Brain microvascular endothelial cell (primary cell): ENCODE measurements around the gene ACAP3.

Experiments used
- DNase-seq: peaks from one replicate; pipeline ENCODE4 v3.0.0-alpha.2; 2020
- H3K27ac ChIP-seq: fragments of 250-450 bp; sonication (Bioruptor Pico); 2 replicates; pipeline ENCODE4 v1.5.1; 2020; ENCODE audit warnings: mild to moderate bottlenecking, moderate library complexity
- H3K27me3 ChIP-seq: fragments of 250-450 bp; sonication (Bioruptor Pico); replicated peaks from 2 replicates; pipeline ENCODE4 v1.5.1; 2020; ENCODE audit warnings: mild to moderate bottlenecking
- H3K36me3 ChIP-seq: fragments of 250-450 bp; sonication (Bioruptor Pico); replicated peaks from 2 replicates; pipeline ENCODE4 v1.5.1; 2020; ENCODE audit warnings: mild to moderate bottlenecking
- H3K4me3 ChIP-seq: 2 replicates; pipeline ENCODE4 v1.5.1; 2011; ENCODE audit warnings: low read depth, mild to moderate bottlenecking, control low read depth, low read length, moderate library complexity
- in situ Hi-C: cut with HindIII; loops from 2 replicates; pipeline ENCODE4 v1.10.0; 2017; ENCODE audit warnings: low sequenced_read_pairs, low pct_ligation_motif_present
- TF ChIP-seq, protein P1 (sequence below): IDR thresholded peaks from 2 replicates; pipeline ENCODE4 v1.5.1; 2011; ENCODE audit warnings: low read depth, mild to moderate bottlenecking, moderate library complexity, low read length, control low read depth, inconsistent platforms; ENCODE audit errors: missing control alignments

ACAP3 gene

DNA sequence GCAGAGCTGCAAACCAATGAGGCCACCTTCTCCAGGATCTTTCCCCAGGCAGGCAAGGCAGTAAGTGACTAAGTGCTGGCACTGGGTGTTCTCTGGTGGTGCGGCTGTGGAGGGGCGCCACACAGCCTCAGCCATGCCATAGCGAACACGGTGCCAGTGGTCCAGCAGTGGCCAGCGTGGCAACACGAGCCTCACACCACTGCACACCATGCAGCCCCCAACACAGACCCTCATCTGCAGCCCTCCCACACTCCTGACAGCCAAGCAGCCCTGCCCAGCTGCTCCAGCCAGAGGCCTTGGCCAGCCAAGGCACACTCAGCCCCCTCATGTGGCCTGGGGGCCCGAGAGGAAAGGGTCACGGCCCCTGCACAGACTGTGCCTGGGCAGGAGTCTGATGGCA is 13.7 kb upstream of the ACAP3 start:
- in situ Hi-C loops: no loop called here
- TF ChIP-seq, protein P1, sequence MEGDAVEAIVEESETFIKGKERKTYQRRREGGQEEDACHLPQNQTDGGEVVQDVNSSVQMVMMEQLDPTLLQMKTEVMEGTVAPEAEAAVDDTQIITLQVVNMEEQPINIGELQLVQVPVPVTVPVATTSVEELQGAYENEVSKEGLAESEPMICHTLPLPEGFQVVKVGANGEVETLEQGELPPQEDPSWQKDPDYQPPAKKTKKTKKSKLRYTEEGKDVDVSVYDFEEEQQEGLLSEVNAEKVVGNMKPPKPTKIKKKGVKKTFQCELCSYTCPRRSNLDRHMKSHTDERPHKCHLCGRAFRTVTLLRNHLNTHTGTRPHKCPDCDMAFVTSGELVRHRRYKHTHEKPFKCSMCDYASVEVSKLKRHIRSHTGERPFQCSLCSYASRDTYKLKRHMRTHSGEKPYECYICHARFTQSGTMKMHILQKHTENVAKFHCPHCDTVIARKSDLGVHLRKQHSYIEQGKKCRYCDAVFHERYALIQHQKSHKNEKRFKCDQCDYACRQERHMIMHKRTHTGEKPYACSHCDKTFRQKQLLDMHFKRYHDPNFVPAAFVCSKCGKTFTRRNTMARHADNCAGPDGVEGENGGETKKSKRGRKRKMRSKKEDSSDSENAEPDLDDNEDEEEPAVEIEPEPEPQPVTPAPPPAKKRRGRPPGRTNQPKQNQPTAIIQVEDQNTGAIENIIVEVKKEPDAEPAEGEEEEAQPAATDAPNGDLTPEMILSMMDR: no peak
- Histone ChIP-seq H3K36me3 (peaks cover 17% of the 10 kb centered on the region), H3K4me3 (no peak overlapping the region), H3K27me3 (no peaks in the 10 kb centered on the region), H3K27ac (no peak overlapping the region)
- DNase-seq: no peak

DNA sequence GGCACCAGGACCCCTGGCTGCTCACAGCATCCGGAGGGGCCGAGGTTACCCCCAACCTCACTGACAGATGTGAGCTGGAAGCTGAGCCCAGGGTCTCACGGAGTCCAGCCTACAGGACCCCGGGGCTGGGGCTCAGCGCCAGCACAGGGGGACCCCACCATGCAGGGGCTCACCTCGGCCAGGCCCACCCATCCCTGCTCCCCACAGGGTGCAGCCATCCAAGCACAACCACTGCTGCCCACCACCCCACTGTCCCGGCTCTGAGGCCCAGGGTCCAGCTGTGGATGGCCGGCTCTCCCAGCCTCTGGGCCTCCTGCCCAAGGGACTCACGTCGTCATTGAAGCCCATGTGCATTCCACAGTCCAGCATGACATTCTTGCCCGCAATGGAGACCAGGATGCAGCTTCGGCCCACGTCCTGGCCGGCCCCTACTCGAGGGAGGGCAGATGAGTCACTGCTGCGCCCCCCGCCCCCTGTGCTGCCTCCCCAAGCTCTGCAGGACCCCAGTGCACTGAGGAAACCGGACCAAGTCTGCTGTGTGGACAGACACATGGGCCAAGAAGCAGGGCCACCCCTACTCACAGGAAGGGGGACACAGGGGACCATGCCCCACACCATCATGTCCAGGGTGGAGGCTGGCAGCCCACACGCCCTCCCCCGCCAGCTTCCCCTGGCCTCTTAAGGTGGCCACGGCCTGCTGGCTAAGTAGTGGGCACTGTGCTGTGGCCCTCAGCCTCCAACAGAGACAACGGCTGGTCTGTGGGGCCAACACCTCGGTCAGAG is 13.1 kb upstream of the ACAP3 start:
- TF ChIP-seq, protein P1: no peak

DNA sequence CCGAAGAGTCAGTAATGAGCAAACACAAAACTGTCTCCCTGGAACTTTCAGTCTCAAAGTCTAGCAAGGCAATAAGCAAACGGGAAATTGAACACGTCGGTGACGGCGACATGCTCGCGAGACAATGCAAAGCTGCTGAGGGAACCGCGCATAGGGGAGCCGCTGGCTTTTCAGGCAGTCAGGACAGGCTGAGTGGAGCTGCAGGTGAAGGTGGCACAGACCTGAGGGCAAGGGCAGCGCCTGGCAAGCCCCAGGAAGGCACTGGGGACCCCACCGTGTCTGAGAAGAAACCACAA is 11.9 kb upstream of the ACAP3 start:
- DNase-seq: no peak
- Histone ChIP-seq H3K36me3 (peaks cover 22% of the 10 kb centered on the region), H3K27ac (no peak overlapping the region), H3K27me3 (no peaks in the 10 kb centered on the region), H3K4me3 (no peak overlapping the region)
- in situ Hi-C loops: no loop called here
- TF ChIP-seq, protein P1: no peak

More for the DNA sequence above, 13.1 kb upstream of the ACAP3 start:
- DNase-seq: no peak
- in situ Hi-C loops: no loop called here
- Histone ChIP-seq H3K4me3 (no peak overlapping the region), H3K27ac (no peak overlapping the region), H3K27me3 (no peaks in the 10 kb centered on the region), H3K36me3 (peaks cover 17% of the 10 kb centered on the region)

DNA sequence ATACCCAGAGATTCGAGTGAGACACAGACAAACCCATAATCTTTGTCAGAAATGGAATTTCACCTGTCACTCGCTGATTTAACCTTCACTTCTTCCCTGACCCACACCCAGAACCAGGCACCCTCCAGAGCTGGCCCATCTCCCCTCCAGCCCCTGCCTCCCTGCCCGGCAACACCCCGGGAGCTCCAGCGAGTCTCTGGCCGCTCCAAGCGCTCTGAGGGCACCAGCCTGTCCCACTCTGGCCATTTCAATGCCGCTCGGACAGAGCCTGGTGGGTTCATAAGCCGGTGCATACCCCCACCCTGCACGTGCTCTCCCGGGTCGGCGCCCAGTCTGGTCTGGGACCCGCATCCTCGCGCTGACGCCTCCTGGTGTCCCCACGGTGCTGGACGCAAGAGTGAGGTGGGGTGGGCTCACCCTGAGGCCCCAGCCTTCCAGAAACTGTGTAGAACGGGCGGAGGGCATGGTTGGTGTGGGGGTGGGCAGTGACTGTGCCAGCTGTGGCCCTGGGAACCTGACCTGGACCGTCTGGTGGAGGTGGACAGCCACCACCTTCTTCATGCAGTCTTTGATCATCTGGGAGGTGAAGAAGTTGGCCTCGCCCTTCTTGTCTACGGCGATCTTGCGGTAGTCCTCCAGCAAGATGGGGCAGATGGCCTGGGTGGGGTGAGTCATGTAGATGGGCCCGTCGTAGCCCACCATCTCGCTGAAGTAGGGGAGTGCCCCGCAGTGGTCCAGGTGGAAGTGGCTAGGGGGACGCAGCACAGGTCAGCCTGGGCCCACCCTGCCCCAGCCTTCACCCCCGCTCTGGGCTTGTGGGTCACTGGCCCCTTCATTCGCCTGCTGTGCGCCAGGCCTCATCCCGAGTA is 11.3 kb upstream of the ACAP3 start:
- Histone ChIP-seq H3K27me3 (no peaks in the 10 kb centered on the region), H3K4me3 (no peak overlapping the region), H3K27ac (peak overlapping the region; percentile 47), H3K36me3 (peaks cover 27% of the 10 kb centered on the region)
- TF ChIP-seq, protein P1: no peak
- in situ Hi-C loops: no loop called here
- DNase-seq: no peak

DNA sequence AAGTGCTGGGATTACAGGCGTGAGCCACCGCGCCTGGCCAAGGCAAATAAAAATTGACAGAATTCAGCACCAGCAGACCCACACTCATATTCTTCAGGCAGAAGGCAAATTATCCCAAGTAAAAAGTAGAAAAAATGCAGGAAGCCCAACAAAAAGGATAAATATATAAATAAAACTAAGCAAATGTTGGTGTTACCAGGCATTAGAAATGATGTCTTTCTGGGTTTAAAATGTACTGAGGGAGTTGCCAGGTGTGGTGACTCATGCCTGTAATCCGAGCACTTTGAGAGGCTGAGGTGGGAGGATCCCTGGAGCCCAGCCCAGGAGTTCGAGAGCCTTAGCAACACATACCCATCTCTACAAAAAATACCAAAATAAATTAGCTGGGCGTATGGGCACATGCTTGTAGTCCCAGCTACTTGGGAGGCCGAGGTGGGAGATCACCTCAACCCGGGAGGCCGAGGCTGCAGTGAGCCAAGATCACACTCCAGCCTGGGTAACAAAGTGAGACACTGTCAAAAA is 10.5 kb upstream of the ACAP3 start:
- Histone ChIP-seq H3K27ac (peak overlapping the region; percentile 47), H3K36me3 (peaks cover 36% of the 10 kb centered on the region), H3K4me3 (no peak overlapping the region), H3K27me3 (no peaks in the 10 kb centered on the region)
- in situ Hi-C loops: no loop called here
- DNase-seq: peak; percentile 95
- TF ChIP-seq, protein P1: no peak
